Chondrocyte (in vitro differentiated cells): ENCODE measurements around the gene PPP2R2D. TPM values are rescaled to one million over a fixed set of nuclear protein-coding genes. Genes with fewer than 3 reads are reported as not detected.
A peak's percentile ranks its signal among the peaks of the same experiment; 100 is the strongest.

Source experiments
- DNase-seq: peaks from one replicate; pipeline ENCODE4 v3.0.0; 2021; ENCODE audit warnings: mixed read lengths, low spot score
- H3K27ac Mint-ChIP-seq: one replicate; pipeline ENCODE4 v1.8.0; 2021; ENCODE audit warnings: mild to moderate bottlenecking, moderate library complexity, mixed read lengths; ENCODE audit not compliant: unreplicated experiment
- H3K27me3 Mint-ChIP-seq: 2 replicates; pipeline ENCODE4 v1.8.0; 2021; ENCODE audit warnings: low read depth, mixed read lengths
- H3K36me3 Mint-ChIP-seq: 2 replicates; pipeline ENCODE4 v1.8.0; 2021; ENCODE audit warnings: low read depth, mixed read lengths
- H3K4me1 Mint-ChIP-seq: 2 replicates; pipeline ENCODE4 v1.8.0; 2021; ENCODE audit warnings: low read depth, mild to moderate bottlenecking, mixed read lengths
- H3K4me3 Mint-ChIP-seq: one replicate; pipeline ENCODE4 v1.8.0; 2021; ENCODE audit warnings: mild to moderate bottlenecking, moderate library complexity, mixed read lengths; ENCODE audit not compliant: unreplicated experiment
- H3K9me3 Mint-ChIP-seq: 2 replicates; pipeline ENCODE4 v1.8.0; 2021; ENCODE audit warnings: low read depth, mixed read lengths
- CTCF ChIP-seq: fragments of 200-600 bp; sonication (generic); IDR thresholded peaks from 2 replicates; pipeline ENCODE4 v1.5.0; 2021; ENCODE audit warnings: antibody characterized with exemption, mild to moderate bottlenecking, moderate library complexity
- total RNA-seq: library from RNA; stranded (reverse); gene quantifications from 3 replicates; pipeline ENCODE4 v1.2.1, GENCODE V29; 2021

Gene PPP2R2D
- total RNA-seq, 1 donor from 2014 or later, result 24.3 TPM

GRCh38 chr10:131874991-131875451, 25.8 kb upstream of the PPP2R2D start:
- H3K36me3 Mint-ChIP-seq, result no peaks in the 10 kb centered on the region
- DNase-seq, result peak; percentile 95
- peak overlapping the region; percentile 2 for H3K4me3 Mint-ChIP-seq
- peak; percentile 86 for TF ChIP-seq CTCF
- H3K27ac Mint-ChIP-seq, result no peak overlapping the region
- peaks cover 30% of the 10 kb centered on the region for H3K27me3 Mint-ChIP-seq
- peaks cover 4% of the 10 kb centered on the region for H3K4me1 Mint-ChIP-seq
- H3K9me3 Mint-ChIP-seq, result peaks cover 3% of the 10 kb centered on the region

DNA sequence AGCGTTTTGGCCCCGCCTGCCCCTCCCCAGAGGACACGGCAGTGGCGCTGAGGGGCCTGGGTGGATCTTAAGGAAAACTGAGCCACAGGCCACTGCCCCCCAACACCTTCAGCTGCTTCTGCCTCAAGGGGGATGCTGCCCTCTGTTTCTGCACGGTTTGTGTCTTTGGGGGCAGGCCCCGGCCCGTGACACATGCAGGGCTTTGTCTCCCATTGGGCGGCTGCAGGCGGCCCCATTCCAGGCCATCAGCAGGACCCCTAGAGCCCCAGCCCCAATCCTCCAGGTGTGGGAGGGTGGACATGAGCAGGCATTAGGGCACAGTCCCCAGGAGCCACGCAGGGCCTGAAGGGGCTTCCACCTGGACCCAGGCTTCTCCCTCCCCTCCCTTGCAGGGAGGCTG, 25.3 kb upstream of the PPP2R2D start:
- Mint-ChIP-seq H3K36me3 (no peaks in the 10 kb centered on the region), H3K9me3 (peaks cover 3% of the 10 kb centered on the region), H3K4me1 (peaks cover 4% of the 10 kb centered on the region), H3K4me3 (no peak overlapping the region), H3K27me3 (peaks cover 30% of the 10 kb centered on the region), H3K27ac (no peak overlapping the region)
- peak; percentile 76 for DNase-seq
- no peak for TF ChIP-seq CTCF

- Mint-ChIP-seq H3K27ac (no peak overlapping the region), H3K36me3 (no peaks in the 10 kb centered on the region), H3K9me3 (peaks cover 3% of the 10 kb centered on the region), H3K27me3 (peaks cover 30% of the 10 kb centered on the region), H3K4me1 (peaks cover 4% of the 10 kb centered on the region), H3K4me3 (no peak overlapping the region)
- DNase-seq, result peak; percentile 57
- no peak for TF ChIP-seq CTCF
Observed at GRCh38 chr10:131876017-131876416, 24.8 kb upstream of the PPP2R2D start.

DNA sequence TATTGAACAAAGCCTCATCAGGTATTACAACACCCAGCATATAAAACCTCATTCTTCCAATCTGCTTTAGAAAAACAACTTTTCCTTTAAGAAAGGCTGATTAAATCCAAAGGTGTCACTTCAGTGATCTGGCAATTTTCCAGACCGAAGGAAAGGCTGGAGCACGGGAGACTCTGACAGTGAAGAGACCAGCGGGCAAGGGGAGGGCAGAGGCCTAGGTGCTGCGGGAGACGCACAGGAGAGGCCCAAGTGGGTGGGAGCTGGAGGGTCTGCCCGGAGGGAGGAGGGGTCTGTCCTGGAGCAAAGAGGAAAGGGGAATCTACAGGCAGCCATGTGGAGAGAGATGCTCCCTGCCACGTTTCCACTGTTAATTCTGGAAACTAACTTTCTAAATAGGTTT, 24.3 kb upstream of the PPP2R2D start:
- H3K9me3 Mint-ChIP-seq, result peaks cover 5% of the 10 kb centered on the region
- H3K27me3 Mint-ChIP-seq, result peaks cover 28% of the 10 kb centered on the region
- no peak overlapping the region for H3K27ac Mint-ChIP-seq
- H3K4me1 Mint-ChIP-seq, result peaks cover 4% of the 10 kb centered on the region
- no peak for TF ChIP-seq CTCF
- no peaks in the 10 kb centered on the region for H3K36me3 Mint-ChIP-seq
- no peak overlapping the region for H3K4me3 Mint-ChIP-seq
- peak; percentile 49 for DNase-seq

GRCh38 chr10:131880016-131880590, 20.7 kb upstream of the PPP2R2D start:
- Mint-ChIP-seq H3K36me3 (no peaks in the 10 kb centered on the region), H3K27ac (no peak overlapping the region), H3K9me3 (peaks cover 5% of the 10 kb centered on the region), H3K4me3 (no peak overlapping the region), H3K4me1 (no peaks in the 10 kb centered on the region), H3K27me3 (peaks cover 16% of the 10 kb centered on the region)
- TF ChIP-seq CTCF, result no peak
- peak; percentile 61 for DNase-seq
